ENCODE results near the gene DFFB. TPM values are rescaled to one million over a fixed set of nuclear protein-coding genes. Genes with fewer than 3 reads are reported as not detected.

The DFFB gene
- total RNA-seq, 1 experiment from 2014 or later, result 9.0 TPM

GRCh38 chr1:3834701-3835100, 22.6 kb upstream of the DFFB start:
- H3K4me2 ChIP-seq (ENCODE audit: low read length), result no peak overlapping the region
- H3K36me3 ChIP-seq (ENCODE audit: control insufficient read depth in 1 of 2, insufficient read depth in 2 of 2, low read length in 2 of 2), result peaks cover 9 to 11% of the 10 kb centered on the region in 2 experiments; a peak in 3 of 4 replicates
- H3K4me3 ChIP-seq (replicated peaks in 1 of 2; ENCODE audit: low read depth in 1 of 2, low read length in 2 of 2), result no peak overlapping the region
- no peak overlapping the region for H2AFZ ChIP-seq (ENCODE audit: low read depth, low read length, poor library complexity, severe bottlenecking)
- H4K20me1 ChIP-seq (ENCODE audit: insufficient read depth), result no peaks in the 10 kb centered on the region
- no peak overlapping the region for H3K9ac ChIP-seq (ENCODE audit: low read length)
- TF ChIP-seq REST (IDR thresholded peaks at IDR 0.05; ENCODE audit: low read depth), result no peak
- TF ChIP-seq CEBPB (IDR thresholded peaks at IDR 0.05; ENCODE audit: low read depth), result no peak
- TF ChIP-seq, protein P1, sequence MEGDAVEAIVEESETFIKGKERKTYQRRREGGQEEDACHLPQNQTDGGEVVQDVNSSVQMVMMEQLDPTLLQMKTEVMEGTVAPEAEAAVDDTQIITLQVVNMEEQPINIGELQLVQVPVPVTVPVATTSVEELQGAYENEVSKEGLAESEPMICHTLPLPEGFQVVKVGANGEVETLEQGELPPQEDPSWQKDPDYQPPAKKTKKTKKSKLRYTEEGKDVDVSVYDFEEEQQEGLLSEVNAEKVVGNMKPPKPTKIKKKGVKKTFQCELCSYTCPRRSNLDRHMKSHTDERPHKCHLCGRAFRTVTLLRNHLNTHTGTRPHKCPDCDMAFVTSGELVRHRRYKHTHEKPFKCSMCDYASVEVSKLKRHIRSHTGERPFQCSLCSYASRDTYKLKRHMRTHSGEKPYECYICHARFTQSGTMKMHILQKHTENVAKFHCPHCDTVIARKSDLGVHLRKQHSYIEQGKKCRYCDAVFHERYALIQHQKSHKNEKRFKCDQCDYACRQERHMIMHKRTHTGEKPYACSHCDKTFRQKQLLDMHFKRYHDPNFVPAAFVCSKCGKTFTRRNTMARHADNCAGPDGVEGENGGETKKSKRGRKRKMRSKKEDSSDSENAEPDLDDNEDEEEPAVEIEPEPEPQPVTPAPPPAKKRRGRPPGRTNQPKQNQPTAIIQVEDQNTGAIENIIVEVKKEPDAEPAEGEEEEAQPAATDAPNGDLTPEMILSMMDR (IDR thresholded peaks at IDR 0.05 in 2 of 3, conservative IDR thresholded peaks at IDR 0.05 in 1 of 3; ENCODE audit: borderline replicate concordance in 1 of 3, insufficient read depth in 1 of 3, low read depth in 2 of 3, low read length in 2 of 3), result no peak
- TF ChIP-seq YY1 (IDR thresholded peaks at IDR 0.05; ENCODE audit: extremely low read depth, insufficient replicate concordance, low read depth, low read length), result no peak
- TF ChIP-seq, protein P2, sequence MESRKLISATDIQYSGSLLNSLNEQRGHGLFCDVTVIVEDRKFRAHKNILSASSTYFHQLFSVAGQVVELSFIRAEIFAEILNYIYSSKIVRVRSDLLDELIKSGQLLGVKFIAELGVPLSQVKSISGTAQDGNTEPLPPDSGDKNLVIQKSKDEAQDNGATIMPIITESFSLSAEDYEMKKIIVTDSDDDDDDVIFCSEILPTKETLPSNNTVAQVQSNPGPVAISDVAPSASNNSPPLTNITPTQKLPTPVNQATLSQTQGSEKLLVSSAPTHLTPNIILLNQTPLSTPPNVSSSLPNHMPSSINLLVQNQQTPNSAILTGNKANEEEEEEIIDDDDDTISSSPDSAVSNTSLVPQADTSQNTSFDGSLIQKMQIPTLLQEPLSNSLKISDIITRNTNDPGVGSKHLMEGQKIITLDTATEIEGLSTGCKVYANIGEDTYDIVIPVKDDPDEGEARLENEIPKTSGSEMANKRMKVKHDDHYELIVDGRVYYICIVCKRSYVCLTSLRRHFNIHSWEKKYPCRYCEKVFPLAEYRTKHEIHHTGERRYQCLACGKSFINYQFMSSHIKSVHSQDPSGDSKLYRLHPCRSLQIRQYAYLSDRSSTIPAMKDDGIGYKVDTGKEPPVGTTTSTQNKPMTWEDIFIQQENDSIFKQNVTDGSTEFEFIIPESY (IDR thresholded peaks at IDR 0.05; ENCODE audit: extremely low read depth, insufficient replicate concordance, low read length), result no peak
- TF ChIP-seq MAX (IDR thresholded peaks at IDR 0.05), result no peak
- TF ChIP-seq TCF7L2 (IDR thresholded peaks at IDR 0.05; ENCODE audit: borderline replicate concordance, extremely low read depth, insufficient read depth, insufficient read length), result no peak
- TF ChIP-seq EZH2phosphoT487 (IDR thresholded peaks at IDR 0.05; ENCODE audit: borderline replicate concordance), result no peak
- no peak for TF ChIP-seq ELF1 (IDR thresholded peaks at IDR 0.05; ENCODE audit: borderline replicate concordance, low read depth)
- no peak for TF ChIP-seq SIN3A (IDR thresholded peaks at IDR 0.05; ENCODE audit: low read depth)
- TF ChIP-seq RAD21 (IDR thresholded peaks at IDR 0.05; ENCODE audit: low read depth), result no peak
- no peak for TF ChIP-seq ZNF274 (IDR thresholded peaks at IDR 0.05; ENCODE audit: low read depth, low read length)
- TF ChIP-seq SP1 (IDR thresholded peaks at IDR 0.05; ENCODE audit: low read depth), result no peak
- TF ChIP-seq POLR2AphosphoS5 (IDR thresholded peaks at IDR 0.05; ENCODE audit: low read depth, low read length), result no peak
- POLR2A ChIA-PET, result no interaction called here
- ATAC-seq (no peak), DNase-seq (ENCODE audit: low read depth, low spot score) (no peak)
- CTCF ChIA-PET, result no interaction called here
- H3K27me3 ChIP-seq (ENCODE audit: insufficient read depth, low read length), result no peaks in the 10 kb centered on the region
- H3K4me1 ChIP-seq (ENCODE audit: control insufficient read depth in 1 of 2, insufficient read depth in 2 of 2, low read length in 2 of 2), result no peaks in the 10 kb centered on the region
- H3K9me3 ChIP-seq (ENCODE audit: control insufficient read depth in 1 of 2, insufficient read depth in 1 of 2, low read depth in 1 of 2, low read length in 2 of 2), result no peaks in the 10 kb centered on the region
- intact Hi-C loops (cut with micrococcal nuclease), result no loop called here
- no TSS peak for BruUV-seq (replicated peaks)
- H3K9me2 ChIP-seq (ENCODE audit: insufficient read depth), result no peaks in the 10 kb centered on the region
- RAD21 ChIA-PET (ENCODE audit: low non-redundant PET in 1 of 2, low total read pairs in 2 of 2, uncharacterized antibody in 2 of 2, unreplicated experiment in 2 of 2), result no interaction called here
- H3K27ac ChIP-seq (ENCODE audit: low read depth, low read length), result no peak overlapping the region
- no peaks in the 10 kb centered on the region for H3K79me2 ChIP-seq (ENCODE audit: insufficient read depth, low read length)
